ENCODE data around the gene COMMD1.
A peak's percentile ranks its signal among the peaks of the same experiment; 100 is the strongest.
"Not testable (repeated sequence)": the region's sequence is repeated elsewhere in the genome, so short reads cannot be mapped to it uniquely, and the experiment has no call there.

Gene COMMD1

GRCh38 chr2:61905372-61906185 is at the start of gene COMMD1:
TSS of gene COMMD1 (plus strand) at chr2:61905674. CDS start at chr2:61905679, 5 bp downstream.
- TF ChIP-seq CTCF (conservative IDR thresholded peaks at IDR 0.05; ENCODE audit: low read depth, low read length) = no peak
- peak within 1 kb of the TSS; percentile 93 for H3K4me3 ChIP-seq (ENCODE audit: low read depth, low read length)

GRCh38 chr2:61857224-61857623 is 48.2 kb upstream of the COMMD1 start:
- TF ChIP-seq CTCF (conservative IDR thresholded peaks at IDR 0.05; ENCODE audit: low read depth, low read length) = no peak
- no peak for DNase-seq (ENCODE audit: low read depth)
- no peak overlapping the region for H3K4me3 ChIP-seq (ENCODE audit: low read depth, low read length)

More at GRCh38 chr2:61905372-61906185, at the start of gene COMMD1:
- DNase-seq (ENCODE audit: low read depth) = peak; percentile 72

- no peak overlapping the region for H3K4me3 ChIP-seq (ENCODE audit: low read depth, low read length)
- TF ChIP-seq CTCF (conservative IDR thresholded peaks at IDR 0.05; ENCODE audit: low read depth, low read length) = no peak
- no peak for DNase-seq (ENCODE audit: low read depth)
These were observed 43.4 kb upstream of the COMMD1 start for GRCh38 chr2:61862085-61862484.

GRCh38 chr2:61866482-61867089 is 38.9 kb upstream of the COMMD1 start:
- DNase-seq (ENCODE audit: low read depth); H3K4me3 ChIP-seq (ENCODE audit: low read depth, low read length): not testable (repeated sequence)

- H3K4me3 ChIP-seq (ENCODE audit: low read depth, low read length) = no peak overlapping the region
- no peak for TF ChIP-seq CTCF (conservative IDR thresholded peaks at IDR 0.05; ENCODE audit: low read depth, low read length)
- no peak for DNase-seq (ENCODE audit: low read depth)
These were observed 29.1 kb upstream of the COMMD1 start for GRCh38 chr2:61876400-61876799.

- H3K4me3 ChIP-seq (ENCODE audit: low read depth, low read length) = no peak overlapping the region
- no peak for TF ChIP-seq CTCF (conservative IDR thresholded peaks at IDR 0.05; ENCODE audit: low read depth, low read length)
- DNase-seq (ENCODE audit: low read depth) = no peak
These were observed 27.8 kb upstream of the COMMD1 start for GRCh38 chr2:61877571-61878245.

- TF ChIP-seq CTCF (conservative IDR thresholded peaks at IDR 0.05; ENCODE audit: low read depth, low read length) = no peak
- no peak overlapping the region for H3K4me3 ChIP-seq (ENCODE audit: low read depth, low read length)
- no peak for DNase-seq (ENCODE audit: low read depth)
These were observed 26.7 kb upstream of the COMMD1 start for GRCh38 chr2:61878761-61879160.

- not testable (repeated sequence) for DNase-seq (ENCODE audit: low read depth); H3K4me3 ChIP-seq (ENCODE audit: low read depth, low read length)
These were observed 26.1 kb upstream of the COMMD1 start for GRCh38 chr2:61879351-61879750.
